H9 (cell line): ENCODE results near the gene NEXN. TPM values are rescaled to one million over a fixed set of nuclear protein-coding genes. Genes with fewer than 3 reads are reported as not detected.

Source experiments
- DNase-seq: peaks from one replicate; pipeline ENCODE4 v3.0.0-alpha.2; 2017
- H2AFZ ChIP-seq: one replicate; pipeline ENCODE4 v1.6.1; 2013; ENCODE audit warnings: mild to moderate bottlenecking, low read length, control low read depth, moderate library complexity
- H2AK5ac ChIP-seq: 2 replicates; pipeline ENCODE4 v1.6.1; 2013; ENCODE audit warnings: low read length, control low read depth, mixed read lengths; ENCODE audit not compliant: insufficient read length
- H2BK120ac ChIP-seq: one replicate; pipeline ENCODE4 v1.6.1; 2013; ENCODE audit warnings: low read depth, mild to moderate bottlenecking, low read length, control low read depth, inconsistent platforms; ENCODE audit not compliant: poor library complexity, severe bottlenecking
- H2BK12ac ChIP-seq: 2 replicates; pipeline ENCODE4 v1.6.1; 2013; ENCODE audit warnings: low read length, control low read depth, mixed read lengths, low read depth; ENCODE audit not compliant: insufficient read length
- H2BK15ac ChIP-seq: 2 replicates; pipeline ENCODE4 v1.6.1; 2013; ENCODE audit warnings: low read depth, low read length, control low read depth
- H2BK20ac ChIP-seq: one replicate; pipeline ENCODE4 v1.6.1; 2013; ENCODE audit warnings: low read depth, mild to moderate bottlenecking, low read length, control low read depth, inconsistent platforms; ENCODE audit not compliant: poor library complexity, severe bottlenecking
- H2BK5ac ChIP-seq: 2 replicates; pipeline ENCODE4 v1.6.1; 2013; ENCODE audit warnings: low read length, control low read depth, mixed read lengths; ENCODE audit not compliant: insufficient read length
- H3K14ac ChIP-seq: 2 replicates; pipeline ENCODE4 v1.6.1; 2013; ENCODE audit warnings: low read length, control low read depth; ENCODE audit not compliant: insufficient read depth
- H3K18ac ChIP-seq: 2 replicates; pipeline ENCODE4 v1.6.1; 2013; ENCODE audit warnings: low read depth, mild to moderate bottlenecking, mixed read lengths, low read length, control low read depth; ENCODE audit not compliant: insufficient read length
- H3K23ac ChIP-seq: 2 replicates; pipeline ENCODE4 v1.6.1; 2013; ENCODE audit warnings: low read length, control low read depth, mixed read lengths, low read depth; ENCODE audit not compliant: insufficient read length
- H3K23me2 ChIP-seq: 2 replicates; pipeline ENCODE4 v1.6.1; 2013; ENCODE audit warnings: low read depth, mild to moderate bottlenecking, mixed read lengths, low read length, control low read depth; ENCODE audit not compliant: insufficient read length, poor library complexity, severe bottlenecking
- H3K27ac ChIP-seq: 2 replicates; pipeline ENCODE4 v1.5.1; 2013; ENCODE audit warnings: low read length, control low read depth, mixed read lengths, low read depth; ENCODE audit not compliant: insufficient read length
- H3K27me3 ChIP-seq: 2 replicates; pipeline ENCODE4 v1.6.1; 2013; ENCODE audit warnings: low read length, control low read depth, inconsistent platforms; ENCODE audit not compliant: insufficient read depth
- H3K4ac ChIP-seq: 2 replicates; pipeline ENCODE4 v1.6.1; 2013; ENCODE audit warnings: low read depth, mild to moderate bottlenecking, control low read depth, inconsistent platforms, low read length, moderate library complexity
- H3K4me1 ChIP-seq: 2 replicates; pipeline ENCODE4 v1.6.1; 2013; ENCODE audit warnings: low read length, control low read depth, inconsistent platforms; ENCODE audit not compliant: insufficient read depth
- H3K4me2 ChIP-seq: 2 replicates; pipeline ENCODE4 v1.6.1; 2013; ENCODE audit warnings: low read length, control low read depth, mixed read lengths; ENCODE audit not compliant: insufficient read length, insufficient read depth
- H3K56ac ChIP-seq: 2 replicates; pipeline ENCODE4 v1.6.1; 2013; ENCODE audit warnings: low read depth, mild to moderate bottlenecking, mixed read lengths, low read length, control low read depth; ENCODE audit not compliant: insufficient read length
- H3K79me1 ChIP-seq: 2 replicates; pipeline ENCODE4 v1.6.1; 2013; ENCODE audit warnings: low read depth, mild to moderate bottlenecking, moderate library complexity, low read length, control low read depth, inconsistent platforms; ENCODE audit not compliant: insufficient read depth, poor library complexity, severe bottlenecking
- H3K79me2 ChIP-seq: 2 replicates; pipeline ENCODE4 v1.6.1; 2013; ENCODE audit warnings: low read length, control low read depth, inconsistent platforms; ENCODE audit not compliant: insufficient read depth
- H3K9ac ChIP-seq: 2 replicates; pipeline ENCODE4 v1.6.1; 2013; ENCODE audit warnings: low read length, control low read depth, mixed read lengths; ENCODE audit not compliant: insufficient read length; ENCODE audit errors: extremely low read depth
- H3K9me3 ChIP-seq: one replicate; pipeline ENCODE4 v1.6.1; 2013; ENCODE audit warnings: low read depth, low read length, inconsistent platforms; ENCODE audit not compliant: control insufficient read depth
- H3T11ph ChIP-seq: one replicate; pipeline ENCODE4 v1.6.1; 2013; ENCODE audit warnings: mild to moderate bottlenecking, low read length, control low read depth, inconsistent platforms
- H4K20me1 ChIP-seq: one replicate; pipeline ENCODE4 v1.6.1; 2013; ENCODE audit not compliant: control insufficient read depth, insufficient read length, insufficient read depth
- H4K5ac ChIP-seq: 2 replicates; pipeline ENCODE4 v1.6.1; 2013; ENCODE audit warnings: low read depth, mild to moderate bottlenecking, mixed read lengths, low read length, control low read depth; ENCODE audit not compliant: insufficient read length
- H4K8ac ChIP-seq: replicated peaks from 2 replicates; pipeline ENCODE4 v1.6.1; 2013; ENCODE audit warnings: low read length, control low read depth, mixed read lengths, low read depth; ENCODE audit not compliant: insufficient read length
- H4K91ac ChIP-seq: 2 replicates; pipeline ENCODE4 v1.6.1; 2013; ENCODE audit warnings: low read depth, mild to moderate bottlenecking, moderate library complexity, mixed read lengths, low read length, control low read depth; ENCODE audit not compliant: insufficient read length
- H3K27ac Mint-ChIP-seq, 3 experiments: 2 replicates in 2 of 3; 3 replicates in 1 of 3; pipeline ENCODE4 v1.8.0; 2020 to 2021; ENCODE audit warnings: mixed read lengths in 3 of 3, mild to moderate bottlenecking in 1 of 3, moderate library complexity in 1 of 3
- H3K27me3 Mint-ChIP-seq: 2 replicates; pipeline ENCODE4 v1.8.0; 2021; ENCODE audit warnings: low read depth, mild to moderate bottlenecking, moderate library complexity, mixed read lengths
- H3K36me3 Mint-ChIP-seq, 3 experiments: 2 replicates in 2 of 3; 3 replicates in 1 of 3; pipeline ENCODE4 v1.8.0; 2020 to 2021; ENCODE audit warnings: low read depth in 3 of 3, mixed read lengths in 3 of 3; ENCODE audit not compliant: insufficient read depth in 1 of 3
- H3K4me1 Mint-ChIP-seq, 2 experiments: 2 replicates each; pipeline ENCODE4 v1.8.0; 2020; ENCODE audit warnings: mixed read lengths in 2 of 2
- H3K4me3 Mint-ChIP-seq, 2 experiments: 2 replicates in 1 of 2; 3 replicates in 1 of 2; pipeline ENCODE4 v1.8.0; 2020 to 2021; ENCODE audit warnings: mild to moderate bottlenecking in 2 of 2, mixed read lengths in 2 of 2, moderate library complexity in 1 of 2
- H3K9me3 Mint-ChIP-seq, 2 experiments: 2 replicates in 1 of 2; 3 replicates in 1 of 2; pipeline ENCODE4 v1.8.0; 2020; ENCODE audit warnings: mild to moderate bottlenecking in 2 of 2, mixed read lengths in 2 of 2, moderate library complexity in 1 of 2
- WGBS: extraction: QIAGEN DNeasy Blood & Tissue Kit; methylation state at CpG from one replicate; pipeline ENCODE4 v1.1.7; 2013; ENCODE audit warnings: missing lambda C conversion rate, low lambda C conversion rate, mixed read lengths; ENCODE audit not compliant: insufficient read length; ENCODE audit errors: extremely low coverage; 5-methylcytosine and 5-hydroxymethylcytosine counted together
- total RNA-seq: library from RNA; stranded (reverse); gene quantifications from 2 replicates; pipeline ENCODE4 v1.2.1, GENCODE V29; 2021
- TF ChIP-seq, protein P1 (sequence below): fragments of 200-600 bp; sonication (generic); conservative IDR thresholded peaks from 3 replicates; pipeline ENCODE4 v1.8.0; 2021; ENCODE audit warnings: antibody characterized with exemption, mild to moderate bottlenecking

The NEXN gene
- total RNA-seq, 1 experiment from 2014 or later, result 3.2 TPM

DNA sequence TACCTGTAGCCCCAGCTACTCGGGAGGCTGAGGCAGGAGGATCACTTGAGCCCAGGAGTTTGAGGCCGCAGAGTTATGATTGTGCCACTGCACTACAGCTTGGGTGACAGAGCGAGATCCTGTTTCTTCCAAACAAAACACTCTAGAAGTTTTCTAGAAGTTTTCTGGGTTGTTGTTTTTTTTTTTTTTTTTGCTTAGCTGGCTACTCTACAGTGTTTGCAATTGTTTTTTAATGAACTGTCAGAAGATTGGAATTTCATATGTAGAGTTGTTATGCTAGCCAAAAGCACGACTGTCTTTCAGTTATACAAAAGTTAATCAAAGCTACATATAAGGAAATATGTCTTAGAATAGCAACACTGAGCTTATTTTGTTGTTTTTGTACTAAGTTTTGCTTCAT is 30.9 kb upstream of the NEXN start:
- Histone ChIP-seq H2BK5ac (no peak overlapping the region), H3K56ac (no peak overlapping the region), H3K14ac (no peak overlapping the region), H3K79me2 (no peaks in the 10 kb centered on the region), H3K18ac (no peak overlapping the region), H3K23me2 (no peaks in the 10 kb centered on the region), H3T11ph (no peak overlapping the region), H2BK15ac (no peak overlapping the region), H2BK120ac (no peak overlapping the region), H2AFZ (no peak overlapping the region), H4K8ac (no peak overlapping the region), H3K9ac (no peak overlapping the region), H3K4me1 (no peaks in the 10 kb centered on the region), H2AK5ac (no peak overlapping the region), H3K4ac (no peak overlapping the region), H4K91ac (no peak overlapping the region), H3K79me1 (no peaks in the 10 kb centered on the region), H2BK20ac (no peak overlapping the region), H4K20me1 (no peaks in the 10 kb centered on the region), H4K5ac (no peak overlapping the region), H3K27me3 (no peaks in the 10 kb centered on the region), H3K4me2 (no peak overlapping the region), H2BK12ac (no peak overlapping the region), H3K9me3 (no peaks in the 10 kb centered on the region), H3K27ac (no peak overlapping the region), H3K23ac (no peak overlapping the region)
- WGBS, result no CpG with 5 or more reads among the region's 4 CpGs
- TF ChIP-seq, protein P1, sequence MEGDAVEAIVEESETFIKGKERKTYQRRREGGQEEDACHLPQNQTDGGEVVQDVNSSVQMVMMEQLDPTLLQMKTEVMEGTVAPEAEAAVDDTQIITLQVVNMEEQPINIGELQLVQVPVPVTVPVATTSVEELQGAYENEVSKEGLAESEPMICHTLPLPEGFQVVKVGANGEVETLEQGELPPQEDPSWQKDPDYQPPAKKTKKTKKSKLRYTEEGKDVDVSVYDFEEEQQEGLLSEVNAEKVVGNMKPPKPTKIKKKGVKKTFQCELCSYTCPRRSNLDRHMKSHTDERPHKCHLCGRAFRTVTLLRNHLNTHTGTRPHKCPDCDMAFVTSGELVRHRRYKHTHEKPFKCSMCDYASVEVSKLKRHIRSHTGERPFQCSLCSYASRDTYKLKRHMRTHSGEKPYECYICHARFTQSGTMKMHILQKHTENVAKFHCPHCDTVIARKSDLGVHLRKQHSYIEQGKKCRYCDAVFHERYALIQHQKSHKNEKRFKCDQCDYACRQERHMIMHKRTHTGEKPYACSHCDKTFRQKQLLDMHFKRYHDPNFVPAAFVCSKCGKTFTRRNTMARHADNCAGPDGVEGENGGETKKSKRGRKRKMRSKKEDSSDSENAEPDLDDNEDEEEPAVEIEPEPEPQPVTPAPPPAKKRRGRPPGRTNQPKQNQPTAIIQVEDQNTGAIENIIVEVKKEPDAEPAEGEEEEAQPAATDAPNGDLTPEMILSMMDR, result no peak
- no peak overlapping the region for H3K4me3 Mint-ChIP-seq
- H3K9me3 Mint-ChIP-seq, result peaks cover 12 to 26% of the 10 kb centered on the region in 2 experiments; a peak in 4 of 5 replicates
- no peak for DNase-seq
- no peaks in the 10 kb centered on the region for H3K27me3 Mint-ChIP-seq
- H3K36me3 Mint-ChIP-seq, result peaks cover 9 to 42% (median 35%) of the 10 kb centered on the region in 3 experiments
- H3K4me1 Mint-ChIP-seq, result no peaks in the 10 kb centered on the region
- H3K27ac Mint-ChIP-seq, result no peak overlapping the region
